Activated CD8-positive, alpha-beta memory T cell treated with anti-CD3 and anti-CD28 coated beads for 24 hours (primary cell): ENCODE results near the gene MAS1.
"Not testable (repeated sequence)": the region's sequence is repeated elsewhere in the genome, so short reads cannot be mapped to it uniquely, and the experiment has no call there.

Experiments
- DNase-seq: peaks from one replicate; pipeline ENCODE4 v3.0.0-alpha.2; 2020

MAS1 gene

DNA sequence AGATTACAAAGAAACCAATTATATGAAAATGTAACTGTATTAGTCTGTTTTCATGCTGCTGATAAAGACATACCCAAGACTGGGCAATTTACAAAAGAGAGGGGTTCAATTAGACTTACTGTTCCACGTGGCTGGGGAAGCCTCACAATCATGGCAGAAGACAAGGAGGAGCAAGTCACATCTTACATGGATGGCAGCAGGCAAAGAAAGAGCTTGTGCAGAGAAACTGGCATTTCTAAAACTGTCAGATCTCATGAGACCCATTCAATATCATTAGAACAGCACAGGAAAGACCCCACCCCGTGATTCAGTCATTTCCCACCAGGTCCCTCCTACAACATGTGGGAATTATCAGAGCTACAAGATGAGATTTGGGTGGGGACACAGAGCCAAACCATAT is 33.4 kb downstream of the MAS1 start:
- not testable (repeated sequence) for DNase-seq

GRCh38 chr6:159926542-159927203 is 35.9 kb downstream of the MAS1 start:
- no peak for DNase-seq

- DNase-seq: peak; percentile 65
Measured at GRCh38 chr6:159929819-159930218, 39.0 kb downstream of the MAS1 start.

GRCh38 chr6:159931112-159931511 is 40.3 kb downstream of the MAS1 start:
- no peak for DNase-seq

DNA sequence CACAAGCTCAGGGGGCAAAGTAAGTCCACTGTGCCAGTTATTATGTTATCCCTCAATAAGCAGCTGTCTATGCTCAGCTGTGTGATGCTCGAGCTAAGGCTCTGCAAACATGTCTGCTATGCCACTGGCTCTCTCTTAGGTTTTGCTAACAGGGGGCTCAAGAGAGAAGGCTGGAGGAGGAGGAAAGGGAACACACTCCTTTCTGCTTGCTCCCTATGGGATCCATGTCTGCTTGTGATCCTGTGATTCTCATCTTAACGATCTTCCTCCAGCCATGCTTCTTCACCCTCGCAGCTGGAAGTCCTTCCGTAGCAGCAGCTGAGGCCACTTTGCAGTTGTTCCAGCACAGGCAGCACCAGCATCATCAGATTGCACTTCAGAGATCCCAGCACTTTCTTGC is 41.1 kb downstream of the MAS1 start:
- no peak for DNase-seq

DNA sequence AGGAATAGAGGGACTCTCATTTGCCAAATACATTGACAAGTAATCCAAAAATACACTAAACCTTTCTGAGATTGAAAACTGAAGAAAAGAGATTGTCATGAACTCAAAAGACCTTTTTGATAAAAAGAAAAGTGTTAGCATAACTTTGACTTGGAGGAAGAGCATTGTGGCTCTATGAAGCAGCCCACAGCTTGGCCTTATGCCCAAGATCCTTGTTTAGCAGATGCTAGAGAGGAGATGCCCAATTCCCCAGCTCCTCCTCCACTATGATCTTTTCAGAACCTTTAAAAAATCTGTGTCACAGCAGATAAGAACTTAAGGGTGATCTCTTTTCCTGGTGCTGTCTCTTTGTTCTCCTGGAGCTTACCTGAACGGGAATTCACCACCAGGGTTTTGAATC is 42.3 kb downstream of the MAS1 start:
- DNase-seq: no peak

DNA sequence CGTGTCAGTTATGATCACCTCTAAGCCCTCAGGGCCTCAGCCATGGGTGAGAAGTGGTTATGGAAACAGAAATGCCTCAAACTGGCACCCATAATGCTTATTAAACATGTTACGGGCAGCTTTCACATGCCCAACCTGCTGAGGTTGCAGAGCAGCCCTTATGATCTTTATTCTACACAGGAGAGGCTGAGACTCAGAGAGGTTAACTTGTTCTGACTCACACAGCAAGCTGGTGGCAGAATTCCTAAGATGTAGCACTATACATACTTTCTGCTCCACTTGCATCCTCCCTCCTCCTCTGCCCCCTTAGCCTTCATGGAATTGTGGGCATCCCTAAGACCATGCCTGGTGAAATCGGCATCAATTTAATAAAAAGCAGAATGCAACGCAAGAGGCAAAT is 43.4 kb downstream of the MAS1 start:
- DNase-seq: no peak

DNA sequence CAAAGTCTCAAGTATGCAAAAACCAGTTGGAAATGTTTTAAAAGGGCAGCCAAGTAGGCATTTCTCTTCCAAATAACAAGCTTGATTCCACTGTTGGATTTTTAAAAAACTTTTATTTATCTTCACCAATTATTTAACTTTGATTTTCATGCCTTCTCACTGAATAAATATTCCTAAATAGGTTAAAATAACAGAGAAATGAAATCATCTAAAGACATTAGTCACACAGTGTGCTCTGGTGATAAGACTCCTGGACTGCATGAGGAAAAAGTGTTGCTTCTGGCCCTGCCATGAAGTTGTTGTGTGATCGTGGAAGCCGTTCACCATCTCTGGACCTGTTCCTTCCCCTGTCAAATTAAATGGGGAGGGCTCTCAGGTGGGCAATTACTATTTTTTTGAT is 44.3 kb downstream of the MAS1 start:
- no peak for DNase-seq

DNA sequence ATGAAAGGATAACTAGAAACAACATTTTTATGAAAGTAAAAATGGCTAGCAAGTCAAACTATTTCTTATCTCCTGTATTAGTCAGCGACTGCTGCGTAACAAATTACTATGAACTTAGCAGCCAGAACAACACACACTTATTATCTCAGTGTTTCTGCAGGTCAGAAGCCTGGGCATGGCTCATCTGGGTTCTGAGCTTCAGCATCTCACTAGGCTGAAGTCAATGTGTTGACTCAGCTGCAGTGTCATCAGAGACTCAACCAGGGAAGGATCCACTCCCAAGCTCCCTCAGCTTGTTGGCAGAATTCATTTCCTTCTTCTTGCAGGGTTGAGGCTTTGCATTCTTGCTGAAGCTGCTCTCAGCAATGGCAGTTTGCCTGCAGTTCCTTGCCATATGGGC is 44.8 kb downstream of the MAS1 start:
- DNase-seq: no peak

DNA sequence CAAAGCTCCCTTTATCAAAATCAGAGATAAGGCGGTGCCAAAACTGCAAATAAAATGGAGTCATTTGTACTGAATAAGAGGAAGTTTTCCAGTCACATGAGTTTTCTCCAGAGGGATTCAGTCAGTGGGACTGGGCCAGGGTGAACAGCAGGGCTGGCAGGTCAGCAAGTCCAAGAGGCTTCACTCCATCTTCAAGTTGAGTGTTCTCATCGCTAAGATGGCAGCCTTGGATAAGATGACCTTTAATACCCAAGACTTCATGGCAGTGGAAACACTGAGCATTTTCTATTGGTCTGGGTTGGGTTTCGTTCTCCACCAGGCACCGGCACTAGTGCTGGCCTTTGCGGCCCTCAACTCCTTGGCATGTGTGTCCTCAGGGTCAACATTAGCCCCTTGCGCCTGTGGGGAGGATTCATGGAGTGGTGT is 48.8 kb downstream of the MAS1 start:
- no peak for DNase-seq
